ENCODE data around the gene FBN1. TPM values are rescaled to one million over a fixed set of nuclear protein-coding genes. Genes with fewer than 3 reads are reported as not detected.

FBN1 gene
- total RNA-seq, 1 donor from 2014 or later, result 1,183 TPM

GRCh38 chr15:48467801-48468200 lies 177.7 kb downstream of the FBN1 start:
- Mint-ChIP-seq H3K4me1 (ENCODE audit: low read depth) (peaks cover 73% of the 10 kb centered on the region), H3K36me3 (ENCODE audit: low read depth) (peaks cover 87% of the 10 kb centered on the region), H3K4me3 (ENCODE audit: unreplicated experiment) (no peak overlapping the region), H3K9me3 (ENCODE audit: low read depth) (no peaks in the 10 kb centered on the region), H3K27me3 (ENCODE audit: low read depth) (no peaks in the 10 kb centered on the region), H3K27ac (ENCODE audit: unreplicated experiment) (peak overlapping the region; percentile 72)
- TF ChIP-seq CTCF (IDR thresholded peaks at IDR 0.05), result no peak
- no peak for DNase-seq (ENCODE audit: low spot score)

- Mint-ChIP-seq H3K9me3 (ENCODE audit: low read depth) (no peaks in the 10 kb centered on the region), H3K4me3 (ENCODE audit: unreplicated experiment) (no peak overlapping the region), H3K36me3 (ENCODE audit: low read depth) (peaks cover 84% of the 10 kb centered on the region), H3K27ac (ENCODE audit: unreplicated experiment) (peak overlapping the region; percentile 57), H3K4me1 (ENCODE audit: low read depth) (peaks cover 63% of the 10 kb centered on the region), H3K27me3 (ENCODE audit: low read depth) (no peaks in the 10 kb centered on the region)
- no peak for TF ChIP-seq CTCF (IDR thresholded peaks at IDR 0.05)
- no peak for DNase-seq (ENCODE audit: low spot score)
Measured at GRCh38 chr15:48466820-48467219, 178.7 kb downstream of the FBN1 start.

GRCh38 chr15:48466079-48466478 lies 179.4 kb downstream of the FBN1 start:
- Mint-ChIP-seq H3K4me1 (ENCODE audit: low read depth) (peaks cover 56% of the 10 kb centered on the region), H3K9me3 (ENCODE audit: low read depth) (no peaks in the 10 kb centered on the region), H3K36me3 (ENCODE audit: low read depth) (peaks cover 81% of the 10 kb centered on the region), H3K27me3 (ENCODE audit: low read depth) (no peaks in the 10 kb centered on the region), H3K27ac (ENCODE audit: unreplicated experiment) (peak overlapping the region; percentile 57), H3K4me3 (ENCODE audit: unreplicated experiment) (no peak overlapping the region)
- DNase-seq (ENCODE audit: low spot score), result no peak
- no peak for TF ChIP-seq CTCF (IDR thresholded peaks at IDR 0.05)

- no peak for TF ChIP-seq CTCF (IDR thresholded peaks at IDR 0.05)
- Mint-ChIP-seq H3K4me3 (ENCODE audit: unreplicated experiment) (no peak overlapping the region), H3K9me3 (ENCODE audit: low read depth) (no peaks in the 10 kb centered on the region), H3K27me3 (ENCODE audit: low read depth) (no peaks in the 10 kb centered on the region), H3K36me3 (ENCODE audit: low read depth) (peaks cover 81% of the 10 kb centered on the region), H3K27ac (ENCODE audit: unreplicated experiment) (peak overlapping the region; percentile 6), H3K4me1 (ENCODE audit: low read depth) (peaks cover 51% of the 10 kb centered on the region)
- no peak for DNase-seq (ENCODE audit: low spot score)
Measured at GRCh38 chr15:48465410-48465809, 180.1 kb downstream of the FBN1 start.

- peak overlapping the region; percentile 5 for H3K27ac Mint-ChIP-seq (ENCODE audit: unreplicated experiment)
- no peaks in the 10 kb centered on the region for H3K27me3 Mint-ChIP-seq (ENCODE audit: low read depth)
- H3K36me3 Mint-ChIP-seq (ENCODE audit: low read depth), result peaks cover 79% of the 10 kb centered on the region
- peaks cover 49% of the 10 kb centered on the region for H3K4me1 Mint-ChIP-seq (ENCODE audit: low read depth)
- no peak for DNase-seq (ENCODE audit: low spot score)
- TF ChIP-seq CTCF (IDR thresholded peaks at IDR 0.05), result no peak
- H3K4me3 Mint-ChIP-seq (ENCODE audit: unreplicated experiment), result no peak overlapping the region
- H3K9me3 Mint-ChIP-seq (ENCODE audit: low read depth), result no peaks in the 10 kb centered on the region
Measured at GRCh38 chr15:48463366-48463880, 182.1 kb downstream of the FBN1 start.

Data from chondrocyte (in vitro differentiated cells).